ENCODE data around the gene LGALS4.
"Not testable (repeated sequence)": the region's sequence is repeated elsewhere in the genome, so short reads cannot be mapped to it uniquely, and the experiment has no call there.

The LGALS4 gene

GRCh38 chr19:38842439-38843174 is 29.9 kb upstream of the LGALS4 start:
- no peak for DNase-seq

DNA sequence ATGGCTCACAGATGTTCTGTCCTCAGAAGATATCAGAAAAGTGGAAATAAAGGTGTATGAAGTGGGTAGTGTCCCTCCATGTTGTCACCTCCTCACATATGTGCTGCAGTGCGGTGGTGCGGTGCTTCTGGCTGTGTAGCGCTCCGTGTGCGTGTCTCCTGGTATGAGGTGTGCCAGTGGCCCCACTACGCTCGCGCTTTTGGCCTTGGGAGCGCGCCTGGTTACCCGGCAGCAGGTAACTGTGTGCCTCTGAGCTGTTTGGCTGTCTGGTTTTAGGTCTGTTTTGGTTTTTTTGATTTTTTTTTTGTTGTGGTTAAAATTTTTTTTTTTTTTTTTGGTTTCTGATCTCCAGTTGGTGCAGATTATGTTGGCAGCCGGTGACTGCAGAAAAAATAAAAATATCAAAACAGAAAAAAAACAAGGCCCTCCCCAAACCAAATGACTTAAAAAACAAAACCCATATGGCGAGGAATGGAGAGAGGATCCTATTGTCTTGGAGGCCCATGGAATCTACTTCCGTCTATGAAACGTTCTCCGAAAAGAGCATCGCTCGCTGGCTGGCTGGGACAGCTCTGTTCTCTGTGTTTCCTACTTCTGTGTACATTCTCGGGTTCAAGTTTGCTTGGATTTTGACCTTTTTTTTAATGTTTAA is 29.2 kb upstream of the LGALS4 start:
- DNase-seq: no peak

- no peak for DNase-seq
Measured at GRCh38 chr19:38841180-38841766, 28.5 kb upstream of the LGALS4 start.

DNA sequence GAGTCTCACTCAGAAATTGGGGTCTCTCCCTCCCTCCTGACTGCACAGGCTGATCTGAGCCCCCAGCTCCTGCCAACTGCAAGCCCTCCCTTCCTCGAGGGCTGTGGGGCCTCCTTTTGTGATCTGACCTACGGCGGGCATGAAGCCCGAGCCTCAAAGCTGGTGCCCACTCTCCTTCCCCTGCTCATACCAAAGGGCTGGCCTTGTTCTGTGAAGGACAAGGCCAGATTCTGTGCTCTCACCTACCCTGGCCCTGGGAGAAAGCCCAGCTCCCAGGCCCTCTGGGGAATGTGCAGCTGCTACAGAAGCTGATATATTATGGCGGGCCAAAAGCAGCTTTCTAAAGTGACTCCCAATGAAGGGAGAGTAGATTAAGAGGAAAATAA is 27.8 kb upstream of the LGALS4 start:
- no peak for DNase-seq

- no peak for DNase-seq
Measured at GRCh38 chr19:38839816-38840582, 27.3 kb upstream of the LGALS4 start.

- no peak for DNase-seq
Measured at GRCh38 chr19:38838986-38839761, 26.4 kb upstream of the LGALS4 start.

- DNase-seq: no peak
Measured at GRCh38 chr19:38838208-38838985, 25.7 kb upstream of the LGALS4 start.

- no peak for DNase-seq
Measured at GRCh38 chr19:38837656-38838121, 24.9 kb upstream of the LGALS4 start.

DNA sequence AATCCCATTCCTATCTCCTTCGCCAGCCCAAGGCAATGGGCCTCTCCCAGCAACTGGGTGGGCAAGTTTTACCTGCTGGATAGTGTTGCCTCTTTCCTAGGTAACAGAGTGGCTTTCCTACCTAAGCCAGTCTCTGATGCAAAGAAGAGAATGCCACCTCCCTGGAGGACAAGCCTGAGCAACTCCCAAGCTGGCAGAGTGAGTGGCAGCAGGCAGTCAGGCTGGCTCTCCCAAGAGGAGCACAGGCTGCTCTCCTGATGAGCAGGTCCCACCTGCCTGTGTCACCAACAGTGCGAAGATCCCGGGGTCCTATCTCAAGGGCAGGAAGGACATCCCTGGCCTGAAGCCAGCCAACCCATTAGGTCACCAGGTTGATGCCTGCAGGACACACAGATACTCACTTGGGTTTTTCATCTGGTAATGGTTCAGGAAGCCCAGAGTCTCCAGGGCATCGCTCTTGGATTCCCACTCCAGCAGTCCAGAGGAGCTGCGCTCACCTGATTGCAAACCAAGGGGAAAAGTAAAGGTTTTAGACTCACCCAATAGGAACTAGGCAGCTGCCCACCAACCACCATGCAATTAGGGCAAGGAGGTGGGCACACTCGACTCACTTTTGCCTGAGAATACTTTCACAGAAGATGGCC is 24.4 kb upstream of the LGALS4 start:
- no peak for DNase-seq

- DNase-seq: no peak
Measured at GRCh38 chr19:38836159-38836982, 23.6 kb upstream of the LGALS4 start.

DNA sequence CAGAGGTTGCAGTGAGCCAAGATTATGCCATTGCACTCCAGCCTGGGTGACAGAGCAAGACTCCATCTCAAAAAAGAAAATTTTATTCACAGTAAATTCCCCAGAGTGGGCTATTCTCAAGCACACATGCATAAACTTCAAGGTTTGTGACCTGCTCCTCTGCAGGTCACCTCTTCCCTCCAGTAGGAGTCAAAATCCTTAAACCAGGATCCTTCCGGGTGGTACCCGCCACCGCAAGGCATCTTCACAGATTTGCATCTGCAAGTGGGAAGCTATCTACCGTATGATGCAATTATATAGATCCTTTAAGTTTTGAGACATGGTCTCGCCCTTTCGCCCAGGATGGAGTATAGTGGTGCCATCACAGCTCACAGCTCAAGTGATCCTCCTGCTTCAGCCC is 21.8 kb upstream of the LGALS4 start:
- DNase-seq: no peak

GRCh38 chr19:38834104-38834490 is 21.4 kb upstream of the LGALS4 start:
- no peak for DNase-seq

DNA sequence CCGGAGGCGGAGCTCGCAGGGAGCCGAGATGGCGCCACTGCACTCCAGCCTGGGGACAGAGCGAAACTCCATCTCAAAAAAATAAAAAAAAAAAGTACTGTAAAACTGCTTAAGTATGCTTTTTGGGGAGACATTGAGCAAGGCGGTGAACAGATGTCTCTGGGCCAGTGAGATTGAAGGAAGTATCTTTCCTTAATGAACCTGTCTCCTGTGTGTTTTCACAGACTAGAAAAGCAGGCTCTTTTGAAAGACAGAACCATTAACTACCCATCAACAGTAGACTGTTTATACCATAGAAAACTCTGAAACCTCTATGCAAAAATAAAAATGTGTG is 20.3 kb upstream of the LGALS4 start:
- DNase-seq: no peak

DNA sequence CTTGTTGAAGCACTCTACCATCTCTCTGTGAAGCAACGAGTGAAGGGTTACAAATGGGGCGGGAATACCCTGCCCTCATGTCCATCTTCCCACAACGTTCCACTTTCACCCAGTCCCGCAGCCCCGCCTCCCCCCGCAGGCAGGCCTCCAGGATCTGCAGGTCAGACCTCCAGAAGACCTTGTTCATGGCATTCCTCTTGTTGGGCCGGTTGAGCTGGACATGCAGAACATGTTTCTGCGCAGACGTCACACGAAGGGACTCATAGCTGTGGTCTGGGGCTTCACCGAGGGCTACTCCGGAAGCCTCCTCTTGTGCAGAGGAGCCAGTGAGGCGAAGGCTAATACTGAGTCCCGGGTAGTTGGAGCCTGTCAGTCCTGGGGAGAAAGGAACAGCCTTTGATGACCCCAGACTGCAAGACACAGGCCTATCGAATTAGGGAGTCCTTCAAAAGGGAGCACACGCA is 18.4 kb upstream of the LGALS4 start:
- peak; percentile 89 for DNase-seq

DNA sequence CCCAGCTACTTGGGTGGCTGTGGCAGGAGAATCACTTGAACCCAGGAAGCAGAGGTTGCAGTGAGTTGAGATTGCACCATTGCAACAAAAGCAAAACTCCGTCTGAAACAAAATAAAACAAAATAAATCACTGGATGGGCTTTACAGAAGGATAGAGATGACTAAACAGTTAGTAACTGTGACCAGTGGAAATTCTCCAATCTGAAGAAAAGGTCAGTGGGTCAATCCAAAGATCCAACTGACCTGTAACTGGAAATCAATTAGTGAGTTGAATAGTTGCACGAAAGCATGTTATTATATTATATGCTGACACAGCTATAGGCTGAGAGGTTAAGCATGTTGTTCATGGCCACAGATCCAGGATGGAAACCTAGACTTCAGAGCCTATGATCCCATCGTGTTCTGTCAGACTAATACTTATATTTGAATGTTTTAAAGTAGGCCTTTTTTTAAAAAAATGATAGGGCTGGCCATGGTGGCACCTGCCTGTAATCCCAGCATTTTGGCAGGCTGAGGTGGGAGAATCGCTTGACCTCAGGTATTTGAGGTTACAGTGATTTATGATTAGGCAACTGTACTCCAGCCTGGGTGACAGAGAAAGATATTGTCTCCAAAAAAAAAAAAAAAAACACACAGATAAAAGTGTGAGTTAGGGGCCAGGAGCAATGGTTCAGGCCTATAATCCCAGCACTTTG is 17.4 kb upstream of the LGALS4 start:
- no peak for DNase-seq

- peak; percentile 38 for DNase-seq
Measured at GRCh38 chr19:38829203-38829602, 16.5 kb upstream of the LGALS4 start.

- no peak for DNase-seq
Measured at GRCh38 chr19:38826856-38827551, 14.3 kb upstream of the LGALS4 start.

DNA sequence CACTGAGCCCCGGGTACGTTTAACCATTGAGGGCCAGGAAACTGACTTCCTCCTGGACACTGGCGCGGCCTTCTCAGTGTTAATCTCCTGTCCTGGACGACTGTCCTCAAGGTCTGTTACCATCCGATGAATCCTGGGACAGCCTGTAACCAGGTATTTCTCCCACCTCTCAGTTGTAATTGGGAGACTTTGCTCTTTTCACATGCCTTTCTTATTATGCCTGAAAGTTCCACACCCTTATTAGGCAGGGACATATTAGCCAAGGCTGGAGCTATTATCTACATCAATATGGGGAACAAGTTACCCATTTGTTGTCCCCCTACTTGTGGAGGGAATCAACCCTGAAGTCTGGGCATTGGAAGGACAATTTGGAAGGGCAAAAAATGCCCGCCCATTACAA is 13.2 kb upstream of the LGALS4 start:
- DNase-seq: not testable (repeated sequence)

Measured in fibroblast of skin of scalp (primary cell).